ENCODE measurements around the gene PLXDC1.

DNA sequence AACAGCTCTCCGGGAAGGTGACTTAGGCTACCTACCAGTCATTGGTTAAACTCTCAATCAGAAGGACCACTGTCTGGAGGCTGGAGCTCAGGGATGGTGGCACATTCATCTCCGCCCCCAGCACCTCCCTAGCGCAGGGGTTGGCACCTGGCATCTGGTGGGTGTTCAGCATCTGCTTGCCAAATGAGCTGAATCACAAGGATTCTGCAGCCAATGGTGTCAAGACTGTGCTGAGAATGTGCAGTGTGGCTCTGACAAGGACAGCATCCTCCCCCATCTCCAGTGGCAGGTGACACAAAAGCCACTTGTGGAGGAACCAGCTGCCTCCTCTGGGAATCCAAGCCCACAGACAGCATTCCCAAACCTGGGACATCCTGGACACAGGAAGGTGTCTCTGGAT lies 35.2 kb downstream of the PLXDC1 start:
- TF ChIP-seq, protein P1, sequence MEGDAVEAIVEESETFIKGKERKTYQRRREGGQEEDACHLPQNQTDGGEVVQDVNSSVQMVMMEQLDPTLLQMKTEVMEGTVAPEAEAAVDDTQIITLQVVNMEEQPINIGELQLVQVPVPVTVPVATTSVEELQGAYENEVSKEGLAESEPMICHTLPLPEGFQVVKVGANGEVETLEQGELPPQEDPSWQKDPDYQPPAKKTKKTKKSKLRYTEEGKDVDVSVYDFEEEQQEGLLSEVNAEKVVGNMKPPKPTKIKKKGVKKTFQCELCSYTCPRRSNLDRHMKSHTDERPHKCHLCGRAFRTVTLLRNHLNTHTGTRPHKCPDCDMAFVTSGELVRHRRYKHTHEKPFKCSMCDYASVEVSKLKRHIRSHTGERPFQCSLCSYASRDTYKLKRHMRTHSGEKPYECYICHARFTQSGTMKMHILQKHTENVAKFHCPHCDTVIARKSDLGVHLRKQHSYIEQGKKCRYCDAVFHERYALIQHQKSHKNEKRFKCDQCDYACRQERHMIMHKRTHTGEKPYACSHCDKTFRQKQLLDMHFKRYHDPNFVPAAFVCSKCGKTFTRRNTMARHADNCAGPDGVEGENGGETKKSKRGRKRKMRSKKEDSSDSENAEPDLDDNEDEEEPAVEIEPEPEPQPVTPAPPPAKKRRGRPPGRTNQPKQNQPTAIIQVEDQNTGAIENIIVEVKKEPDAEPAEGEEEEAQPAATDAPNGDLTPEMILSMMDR (IDR thresholded peaks at IDR 0.05; ENCODE audit: low read depth, low read length), result no peak
- no peak for TF ChIP-seq EZH2phosphoT487 (IDR thresholded peaks at IDR 0.05; ENCODE audit: low read depth)
